HG03378 (cell line): Measurements from ENCODE around the gene MAN2A1.

Source experiments
- ATAC-seq: cut with Tn5 transposase; IDR thresholded peaks from one replicate; pipeline ENCODE4 v1.9.1; 2021; ENCODE audit warnings: mild to moderate bottlenecking, moderate library complexity; ENCODE audit not compliant: unreplicated experiment

MAN2A1 gene

GRCh38 chr5:109704282-109704952 is 14.7 kb downstream of the MAN2A1 start:
- ATAC-seq = no peak

DNA sequence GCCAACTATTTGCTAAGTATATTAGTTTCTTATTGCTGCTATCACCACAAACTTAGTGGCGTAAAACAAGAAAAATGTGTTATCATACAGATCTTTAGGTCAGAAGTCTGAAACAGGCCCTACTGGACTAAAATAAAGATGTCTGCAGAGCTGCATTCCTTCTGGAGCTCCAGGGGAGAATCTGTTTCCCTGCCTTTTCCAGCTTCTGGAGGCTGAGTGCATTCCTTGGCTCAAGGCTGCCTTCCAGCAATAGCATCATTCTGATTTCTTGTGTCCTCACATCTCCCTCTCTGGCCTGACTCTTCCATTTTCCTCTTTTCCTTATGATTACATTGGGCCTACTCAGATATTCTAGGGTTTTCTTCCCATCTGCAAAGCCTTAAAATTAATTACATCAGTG is 15.9 kb downstream of the MAN2A1 start:
- ATAC-seq = no peak

GRCh38 chr5:109706095-109706494 is 16.4 kb downstream of the MAN2A1 start:
- no peak for ATAC-seq

GRCh38 chr5:109707531-109707930 is 17.8 kb downstream of the MAN2A1 start:
- no peak for ATAC-seq

GRCh38 chr5:109708813-109709212 is 19.1 kb downstream of the MAN2A1 start:
- no peak for ATAC-seq

- ATAC-seq = no peak
Observed at GRCh38 chr5:109709225-109709624, 19.5 kb downstream of the MAN2A1 start.

GRCh38 chr5:109711673-109712072 is 21.9 kb downstream of the MAN2A1 start:
- ATAC-seq = no peak

DNA sequence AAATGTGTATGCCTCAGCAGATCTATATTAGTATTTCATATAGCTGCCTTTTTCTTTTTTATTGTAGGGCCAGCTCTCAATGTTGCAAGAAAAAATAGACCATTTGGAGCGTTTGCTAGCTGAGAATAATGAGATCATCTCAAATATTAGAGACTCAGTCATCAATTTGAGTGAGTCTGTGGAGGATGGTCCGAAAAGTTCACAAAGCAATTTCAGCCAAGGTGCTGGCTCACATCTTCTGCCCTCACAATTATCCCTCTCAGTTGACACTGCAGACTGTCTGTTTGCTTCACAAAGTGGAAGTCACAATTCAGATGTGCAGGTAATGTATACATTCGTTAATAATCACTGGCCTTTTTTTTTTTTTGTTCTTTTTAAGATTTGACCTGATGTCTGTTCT is 23.7 kb downstream of the MAN2A1 start:
- ATAC-seq = no peak

DNA sequence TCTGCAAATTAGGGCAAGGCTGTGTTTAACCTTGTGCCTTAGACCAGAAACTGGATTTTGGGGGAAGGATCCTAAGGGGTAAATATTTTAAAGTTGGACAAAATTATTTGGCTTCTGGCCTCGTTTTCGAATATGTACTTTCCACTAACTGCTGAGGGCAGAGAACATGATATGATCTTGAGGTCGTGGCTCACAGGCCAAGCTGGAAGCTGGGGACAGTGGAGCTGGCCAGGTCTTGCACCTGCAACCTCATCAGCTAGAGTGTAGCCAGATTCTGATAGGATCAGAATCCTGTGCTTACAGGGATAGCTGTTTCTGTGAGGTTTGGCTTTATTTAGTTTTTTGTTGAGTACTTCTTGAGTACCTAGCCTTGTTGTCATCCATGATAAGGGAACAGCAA is 24.9 kb downstream of the MAN2A1 start:
- no peak for ATAC-seq

DNA sequence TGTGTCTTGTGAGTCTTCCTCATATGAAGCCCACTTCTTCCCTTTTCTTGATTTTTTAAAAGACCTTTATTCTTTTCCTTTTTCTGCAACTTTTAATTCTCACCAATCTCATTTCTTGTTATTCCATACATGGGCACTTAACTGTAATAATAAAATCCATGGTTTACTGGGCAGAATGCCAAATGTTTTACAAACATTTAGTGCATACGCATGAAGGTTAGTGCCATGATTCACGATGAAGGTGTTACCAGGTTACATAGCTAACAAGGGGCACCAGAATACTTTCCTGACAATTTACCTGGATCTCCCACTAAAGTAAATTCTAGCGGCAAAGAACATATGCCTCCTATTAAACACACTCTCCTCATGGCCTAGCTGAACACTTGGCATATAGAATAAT is 28.5 kb downstream of the MAN2A1 start:
- no peak for ATAC-seq

- no peak for ATAC-seq
Observed at GRCh38 chr5:109718632-109719031, 28.9 kb downstream of the MAN2A1 start.

DNA sequence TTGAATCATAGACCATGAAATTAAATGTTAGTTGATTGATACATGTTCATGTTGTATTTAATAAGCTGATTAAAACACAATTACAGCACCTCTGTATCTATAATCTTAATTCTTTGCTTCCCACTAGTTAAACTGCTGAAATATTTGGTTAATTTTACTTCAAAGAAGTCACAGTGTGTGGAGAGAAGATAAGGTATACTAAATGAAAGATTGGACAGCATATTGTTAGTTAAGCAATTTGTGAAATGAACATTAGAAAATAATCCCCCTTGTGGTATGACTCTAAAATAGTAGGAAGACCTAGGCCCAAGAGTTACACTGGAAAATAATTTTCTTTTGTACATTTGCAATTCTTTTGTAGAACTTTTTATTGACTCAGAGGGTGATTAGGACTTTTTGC is 30.3 kb downstream of the MAN2A1 start:
- no peak for ATAC-seq

GRCh38 chr5:109721741-109722140 is 32.0 kb downstream of the MAN2A1 start:
- no peak for ATAC-seq

DNA sequence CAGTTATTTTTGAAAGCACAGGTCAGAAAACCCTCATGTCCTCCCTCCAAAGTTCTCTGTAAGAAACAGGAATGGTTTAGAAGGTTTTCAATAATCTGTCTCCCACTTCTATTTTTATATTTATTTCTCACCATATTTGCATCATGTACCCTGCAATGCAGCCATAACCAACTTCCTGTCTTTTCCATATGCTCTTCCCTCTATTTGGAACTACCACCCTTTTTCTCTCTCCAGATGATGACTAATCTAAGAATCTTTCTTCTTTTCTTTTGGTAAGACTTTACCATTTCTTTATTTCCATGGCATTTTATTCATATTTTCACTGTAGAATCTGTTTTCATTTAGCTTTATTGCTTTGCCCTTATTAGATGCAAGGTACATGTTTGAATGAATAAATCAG is 33.9 kb downstream of the MAN2A1 start:
- ATAC-seq = no peak

- no peak for ATAC-seq
Observed at GRCh38 chr5:109725135-109725534, 35.4 kb downstream of the MAN2A1 start.

- ATAC-seq = peak; percentile 84
Observed at GRCh38 chr5:109739741-109740728, 50.3 kb downstream of the MAN2A1 start.

DNA sequence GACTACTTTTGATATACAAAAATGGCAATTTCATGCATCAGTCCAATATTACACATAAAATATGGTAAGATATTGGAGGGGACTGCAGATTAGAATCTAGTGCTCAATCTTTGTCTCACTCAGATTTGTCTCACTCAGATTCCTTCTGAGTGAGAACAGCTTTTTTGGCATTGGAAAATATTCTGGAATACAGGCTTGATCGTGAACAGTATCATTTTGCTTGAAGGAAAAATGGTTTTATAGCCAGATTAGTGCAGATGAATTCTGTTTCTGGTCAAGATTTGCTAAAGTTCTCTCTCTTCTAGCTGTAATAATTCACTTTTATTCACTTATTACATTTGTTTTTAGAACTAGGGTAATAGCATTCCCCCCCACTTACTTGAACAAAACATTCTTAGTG is 51.2 kb downstream of the MAN2A1 start:
- no peak for ATAC-seq

- no peak for ATAC-seq
Observed at GRCh38 chr5:109741390-109741789, 51.7 kb downstream of the MAN2A1 start.

GRCh38 chr5:109743041-109743531 is 53.4 kb downstream of the MAN2A1 start:
- ATAC-seq = no peak

DNA sequence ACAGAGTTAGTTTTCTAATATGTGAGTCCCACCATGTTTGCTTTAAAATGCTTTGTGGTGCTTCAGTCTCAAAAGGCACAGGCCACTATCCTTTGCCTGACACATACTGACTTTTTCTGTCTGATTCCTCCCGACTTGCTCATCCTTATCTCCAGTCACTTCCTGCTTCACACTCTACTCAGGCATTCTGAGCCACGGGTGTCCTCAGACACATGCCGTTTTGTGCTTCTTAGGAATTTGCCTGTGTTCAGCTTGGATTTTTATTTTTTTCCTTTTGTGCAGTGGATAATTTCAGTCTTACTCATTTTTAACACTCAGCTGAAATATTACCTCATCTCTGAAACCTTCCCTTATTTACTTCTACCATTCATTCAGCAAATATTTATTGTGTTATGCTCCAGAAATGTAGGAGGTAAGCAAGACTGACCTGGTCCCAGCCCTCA is 54.1 kb downstream of the MAN2A1 start:
- no peak for ATAC-seq

GRCh38 chr5:109744261-109744660 is 54.5 kb downstream of the MAN2A1 start:
- ATAC-seq = no peak

- ATAC-seq = no peak
Observed at GRCh38 chr5:109748546-109748945, 58.8 kb downstream of the MAN2A1 start.
